NCI-H2107 (cell line): ENCODE measurements around the gene MARCHF3.
"Not testable (repeated sequence)": the region's sequence is repeated elsewhere in the genome, so short reads cannot be mapped to it uniquely, and the experiment has no call there.

Experiments used
- DNase-seq: peaks from one replicate; lab custom pipeline; 2025; lab: John Stamatoyannopoulos, UW

Gene MARCHF3

DNA sequence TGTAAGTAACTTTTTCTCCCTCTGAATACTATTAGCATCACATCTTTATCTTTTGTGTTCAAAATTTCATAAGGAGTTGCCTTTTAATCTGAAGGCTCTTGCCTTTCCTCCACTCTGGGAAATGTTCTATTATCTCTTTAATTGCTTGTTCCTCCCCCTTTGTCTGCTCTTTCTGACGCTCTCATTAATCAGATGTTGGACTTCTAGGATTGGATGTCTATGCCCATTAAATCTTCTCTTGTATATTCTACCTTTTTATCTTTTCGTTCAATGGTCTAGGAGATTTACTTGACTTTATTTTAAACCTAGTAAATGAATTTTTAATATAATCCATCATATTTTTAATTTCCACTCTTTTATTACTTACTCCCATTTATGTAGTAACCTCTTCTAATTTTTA, 76.7 kb downstream of the MARCHF3 start:
- no peak for DNase-seq

DNA sequence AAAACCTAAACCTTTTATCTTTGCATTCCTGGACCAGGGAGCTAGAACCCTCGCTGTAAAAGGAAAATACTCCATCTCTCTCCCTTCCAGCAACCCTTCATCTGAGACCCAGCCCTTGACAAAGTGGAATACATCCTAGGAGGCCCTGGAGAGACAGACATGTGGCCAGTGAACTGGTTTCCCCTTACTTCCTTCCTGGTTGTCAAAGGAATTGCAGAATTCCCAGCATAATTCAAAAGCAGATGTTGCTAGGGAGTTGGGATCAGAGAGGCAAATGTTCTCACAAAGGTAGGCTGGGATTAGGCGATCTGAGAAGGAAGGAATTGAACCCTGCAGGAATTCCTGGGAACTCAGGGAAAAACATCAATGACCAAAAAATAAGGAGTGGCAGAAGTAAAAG, 80.9 kb downstream of the MARCHF3 start:
- no peak for DNase-seq

DNA sequence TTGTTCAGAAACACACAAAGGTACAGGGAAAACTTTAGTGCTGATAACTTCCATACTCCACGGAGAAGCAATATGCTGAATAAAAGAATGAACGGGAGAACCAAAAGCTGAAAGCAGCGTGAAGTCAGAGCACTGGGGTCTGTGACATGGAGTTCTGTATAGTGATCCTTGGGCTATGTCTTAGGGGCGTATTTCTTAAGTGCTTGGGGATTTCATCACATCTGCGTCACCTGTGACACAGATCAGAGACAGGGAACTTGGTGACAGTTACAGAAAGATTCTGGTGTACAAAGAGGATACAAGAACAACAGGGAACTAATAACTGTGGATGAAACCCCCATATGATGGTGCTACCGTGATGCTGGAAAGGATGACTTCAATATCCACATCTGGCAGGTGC, 81.9 kb downstream of the MARCHF3 start:
- no peak for DNase-seq

DNA sequence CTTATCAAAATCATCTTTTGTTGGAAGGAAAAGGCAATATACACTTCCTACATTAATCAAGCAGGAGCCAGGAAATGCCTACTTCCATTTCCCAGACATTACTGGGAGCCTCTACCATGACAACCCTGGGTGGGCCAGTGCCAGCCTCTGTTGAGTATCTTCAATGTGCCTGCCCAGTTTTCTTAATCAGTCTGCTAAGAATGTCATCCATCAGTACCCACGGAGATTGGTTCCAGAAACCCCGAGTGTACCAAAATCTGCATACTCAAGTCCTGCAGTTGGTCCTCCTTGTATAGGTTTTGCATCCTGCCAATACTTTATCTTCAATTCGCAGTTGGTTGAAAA, 82.4 kb downstream of the MARCHF3 start:
- no peak for DNase-seq

DNA sequence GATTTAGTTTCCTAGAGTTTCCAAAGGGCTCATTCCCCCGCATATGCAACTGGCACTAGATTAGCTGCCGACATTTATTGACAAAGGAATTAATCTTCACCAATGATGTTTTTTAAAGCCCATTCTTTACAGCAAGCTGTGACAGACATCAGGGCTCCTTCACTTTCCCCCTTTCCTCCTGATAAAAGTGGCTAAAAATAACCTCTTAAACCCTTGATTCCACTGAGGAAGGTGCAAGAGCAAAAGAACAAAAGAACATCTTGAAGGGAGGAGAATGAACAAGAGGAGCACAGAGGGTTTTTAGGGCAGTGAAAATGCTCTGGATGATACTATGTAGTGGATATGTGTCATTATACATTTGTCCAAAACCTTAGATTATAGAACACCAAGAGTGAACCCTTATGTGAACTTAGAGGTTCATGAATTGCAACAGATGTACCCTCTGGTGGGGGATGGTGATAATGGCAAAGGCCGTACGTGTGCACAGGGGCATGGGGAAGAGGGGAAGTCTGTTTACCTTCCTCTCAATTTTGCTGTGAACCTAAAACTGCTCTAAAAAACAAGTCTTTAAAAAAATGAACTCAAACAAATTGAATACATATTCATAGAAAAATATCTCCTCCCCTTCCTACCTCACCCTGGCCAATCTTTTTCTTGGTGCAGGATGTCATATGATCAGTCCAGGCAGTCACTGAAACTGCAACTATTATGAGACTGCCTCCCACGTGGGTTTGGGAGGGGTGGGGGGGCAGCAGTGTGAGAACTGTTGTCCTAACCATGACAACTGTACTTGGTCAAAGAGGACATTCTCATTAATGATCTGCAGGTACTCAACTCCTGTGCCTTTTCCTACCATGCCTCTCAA, 83.0 kb downstream of the MARCHF3 start:
- no peak for DNase-seq

DNA sequence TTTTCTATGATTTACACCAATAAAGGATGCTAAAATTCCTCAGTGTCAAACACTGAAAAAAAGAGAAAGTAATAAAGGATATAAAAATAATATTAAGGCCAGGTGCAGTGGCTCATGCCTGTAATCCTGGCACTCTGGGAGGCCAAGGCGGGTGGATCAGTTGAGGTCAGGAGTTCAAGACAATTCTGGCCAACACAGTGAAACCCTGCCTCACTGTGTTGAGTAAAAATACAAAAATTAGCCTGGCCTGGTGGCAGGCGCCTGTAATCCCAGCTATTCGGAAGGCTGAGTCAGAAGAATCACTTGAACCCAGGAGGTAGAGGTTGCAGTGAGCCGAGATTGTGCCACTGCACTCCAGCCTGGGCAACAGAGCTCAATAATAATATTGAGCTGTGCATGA, 87.5 kb downstream of the MARCHF3 start:
- not testable (repeated sequence) for DNase-seq

DNA sequence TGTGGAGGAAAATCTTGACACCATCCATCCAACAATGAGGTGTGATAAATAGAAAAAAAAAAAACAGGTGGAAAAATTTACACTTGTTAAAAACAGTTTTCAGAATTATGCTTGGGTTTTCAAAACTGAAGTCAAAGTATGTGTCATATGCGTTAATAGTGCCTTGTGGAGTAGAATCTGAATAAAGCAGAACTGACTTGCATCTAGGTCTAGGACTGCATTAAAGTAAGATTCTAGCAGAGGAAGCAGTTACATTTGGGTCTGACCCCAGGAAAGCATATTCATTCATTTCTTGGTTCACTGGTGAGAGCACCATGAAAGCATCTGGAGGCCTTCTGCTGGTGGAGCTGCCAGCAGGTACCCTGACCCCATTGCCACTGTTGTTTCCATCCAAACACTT, 89.0 kb downstream of the MARCHF3 start:
- no peak for DNase-seq

DNA sequence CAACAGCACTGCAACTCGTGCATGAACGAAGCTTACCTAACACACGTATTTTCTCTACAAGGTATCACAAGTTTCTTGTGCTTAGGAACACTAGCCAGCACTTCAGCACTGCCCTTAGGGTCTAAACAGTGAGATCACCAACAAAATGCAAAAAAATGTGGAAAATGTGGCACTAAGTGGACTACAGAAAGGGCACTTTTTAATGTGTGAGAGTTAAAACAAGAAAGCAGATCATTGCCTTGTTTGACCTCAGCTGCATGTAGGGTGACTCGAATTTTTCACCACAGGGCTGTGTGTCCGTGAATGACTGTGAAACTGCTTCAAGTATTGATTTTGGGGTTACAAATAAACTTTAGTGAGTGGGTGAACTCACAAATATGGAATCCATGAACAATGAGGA, 90.5 kb downstream of the MARCHF3 start:
- no peak for DNase-seq

DNA sequence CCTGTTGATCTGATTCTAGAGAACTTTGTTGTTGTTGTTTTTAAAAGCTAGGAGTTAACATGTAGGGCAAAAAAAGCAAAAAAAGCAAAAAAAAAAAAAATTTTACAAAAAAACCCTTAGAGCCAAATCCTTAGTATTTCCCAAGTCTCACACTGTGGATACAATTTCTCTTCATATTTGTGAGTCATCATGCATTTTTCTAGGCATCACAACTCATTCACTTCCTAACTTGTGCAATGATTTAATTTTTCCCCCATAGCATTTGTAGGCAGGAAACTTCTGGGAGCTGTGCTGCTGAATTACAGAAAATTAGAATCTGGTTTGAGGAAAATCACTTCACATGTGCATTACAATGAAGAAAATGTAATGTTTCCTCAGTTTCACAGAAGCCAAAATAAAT, 91.9 kb downstream of the MARCHF3 start:
- DNase-seq, result no peak

DNA sequence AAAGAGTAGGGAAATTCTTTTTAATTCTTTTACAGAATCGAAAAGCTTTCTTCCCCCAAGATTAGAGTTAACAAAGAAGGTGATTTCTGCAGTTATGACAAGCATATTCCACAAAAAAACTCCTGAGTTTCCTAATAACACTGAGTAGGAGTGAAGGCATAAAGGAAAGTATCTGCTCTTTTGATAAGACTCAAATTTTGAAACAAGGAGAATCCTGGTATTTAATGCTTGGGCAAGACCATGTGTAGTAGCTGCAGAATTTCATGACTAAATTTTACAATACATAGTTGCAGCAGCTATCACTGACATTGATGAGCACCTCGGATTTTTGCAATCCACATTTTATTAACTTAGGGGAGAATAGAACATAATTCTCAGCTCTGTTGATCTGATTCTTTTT, 92.6 kb downstream of the MARCHF3 start:
- no peak for DNase-seq

DNA sequence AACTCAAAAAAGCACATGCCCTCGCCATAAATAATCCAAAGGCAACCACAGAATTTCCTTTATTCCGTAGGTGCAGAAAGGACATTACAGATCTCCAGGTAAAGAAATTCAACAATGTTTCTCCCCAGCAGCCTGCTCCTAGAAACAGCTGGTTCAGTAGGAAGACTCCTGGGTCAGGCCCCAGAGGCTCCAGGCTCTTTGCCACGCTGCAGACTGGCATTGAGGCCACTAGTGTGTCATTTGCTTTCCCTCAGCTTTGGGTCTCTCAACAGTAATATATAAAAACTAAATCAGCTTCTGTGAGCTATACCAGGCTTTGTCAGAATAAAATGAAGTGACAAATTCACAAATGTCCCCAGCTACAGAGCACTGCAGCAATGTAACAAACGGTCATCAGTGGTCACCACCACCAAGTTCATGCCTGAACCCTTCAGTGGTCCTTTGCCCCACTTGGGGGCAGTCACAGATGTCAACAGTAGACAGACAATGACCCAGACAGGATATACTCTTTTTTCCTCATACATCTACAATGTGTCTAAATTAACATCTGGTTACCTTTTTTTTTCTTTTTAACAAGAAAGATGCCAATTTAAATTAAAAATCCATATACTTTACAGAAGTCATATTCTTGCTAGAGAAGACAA, 93.5 kb downstream of the MARCHF3 start:
- no peak for DNase-seq

DNA sequence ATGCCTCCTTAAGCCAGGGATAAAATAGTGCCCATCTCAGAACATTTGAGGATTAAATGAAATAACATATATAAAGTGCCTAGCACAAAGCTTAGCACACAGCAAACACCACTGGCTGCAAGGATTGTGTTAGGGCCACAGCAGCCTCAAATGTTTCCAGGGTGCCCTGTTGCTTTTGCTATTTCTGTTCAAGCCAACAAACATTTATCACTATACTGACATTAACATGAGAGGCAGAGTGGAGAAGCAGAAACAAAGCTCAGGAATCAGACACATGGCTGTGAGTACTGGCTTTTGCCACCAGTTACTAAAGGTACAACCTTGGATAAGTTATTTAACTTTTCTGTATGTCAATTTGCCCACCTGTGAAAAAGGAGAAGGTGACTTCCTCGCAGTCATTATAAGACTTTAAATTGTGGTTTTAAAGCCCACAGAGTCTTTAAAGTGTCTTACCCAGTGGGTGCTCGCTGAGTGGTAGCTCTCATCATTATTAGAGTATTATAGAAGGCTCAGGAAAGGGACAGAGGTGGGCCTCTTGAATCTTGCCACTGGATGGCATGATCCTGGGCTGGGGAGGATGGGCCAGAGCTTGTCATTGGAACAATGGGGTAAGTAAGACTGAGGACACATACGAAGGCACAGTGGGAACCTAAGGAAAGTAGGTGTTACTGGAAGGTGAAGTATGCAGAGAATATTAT, 98.2 kb downstream of the MARCHF3 start:
- no peak for DNase-seq

DNA sequence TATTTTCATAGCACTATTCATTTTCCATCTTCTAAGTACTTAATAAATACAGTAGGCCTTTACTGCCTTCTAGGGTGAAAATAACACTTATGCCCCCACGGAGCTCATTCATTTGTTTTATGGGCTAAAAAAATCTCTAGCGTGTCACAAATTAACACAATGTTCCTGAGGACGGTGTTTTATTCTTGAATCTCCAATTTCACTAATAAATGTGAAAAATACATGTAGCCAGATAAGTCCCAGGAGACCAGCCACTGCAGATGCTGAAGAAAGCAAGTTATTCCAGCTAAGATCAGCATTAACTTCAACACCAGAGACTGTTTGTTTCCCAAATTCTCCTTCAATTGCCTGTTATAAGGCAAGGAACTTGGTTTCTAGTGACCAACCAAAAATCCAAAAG, 102.3 kb downstream of the MARCHF3 start:
- DNase-seq, result no peak

DNA sequence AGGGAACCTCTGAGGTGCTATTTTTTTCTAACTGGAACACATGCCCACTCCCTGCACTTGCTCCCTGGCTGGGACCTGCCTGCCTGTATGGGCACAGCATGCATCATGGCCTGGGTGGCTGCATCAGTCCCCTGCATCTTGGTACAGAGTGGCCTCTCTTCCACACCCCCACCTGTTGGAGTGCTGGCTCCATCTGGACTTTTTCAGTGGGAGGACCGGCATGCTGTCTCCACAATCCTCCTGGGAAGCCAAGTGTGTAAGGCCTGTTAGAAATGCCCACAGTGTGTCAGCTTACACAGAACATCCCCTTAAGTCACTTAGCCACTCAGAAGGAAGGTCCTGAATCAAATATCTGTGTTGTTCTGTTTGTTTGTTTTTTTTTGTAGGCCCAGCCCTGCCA, 102.9 kb downstream of the MARCHF3 start:
- DNase-seq, result no peak

DNA sequence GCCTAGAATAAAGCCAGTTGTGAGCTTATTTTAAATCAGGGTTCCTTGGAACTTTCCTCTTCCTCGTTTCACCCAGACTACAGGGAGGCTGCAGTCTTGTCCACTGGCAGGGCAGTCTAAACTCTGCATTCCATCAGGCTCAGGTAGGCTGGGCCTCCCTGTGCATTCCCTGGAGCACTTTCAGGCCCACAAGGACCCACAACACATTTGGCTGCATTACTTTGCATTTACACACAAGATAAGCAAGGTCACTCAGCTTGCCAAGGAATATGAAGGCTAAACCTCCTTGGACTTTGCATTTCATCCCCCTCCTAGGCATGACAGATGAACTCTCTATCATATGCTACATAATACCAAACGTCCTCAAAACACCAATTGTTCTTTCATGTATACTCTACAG, 104.2 kb downstream of the MARCHF3 start:
- DNase-seq, result no peak

DNA sequence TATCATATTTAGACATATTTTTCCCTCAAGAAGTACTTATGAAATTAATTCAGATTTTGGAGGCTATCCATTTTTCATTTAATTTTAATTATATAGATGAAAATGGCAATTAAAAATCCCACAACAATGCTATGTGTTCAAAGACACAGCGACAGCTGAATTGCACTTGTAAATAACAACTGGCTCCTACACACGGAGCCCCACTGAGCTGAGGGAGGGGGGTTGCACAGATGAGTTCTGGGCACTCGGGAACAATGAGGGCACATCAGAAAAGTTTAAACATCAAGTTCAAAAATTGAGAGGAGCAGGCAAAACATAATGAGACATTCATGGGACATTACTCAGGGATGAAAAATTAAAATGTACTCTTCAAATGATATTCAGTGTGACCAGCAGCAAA, 104.9 kb downstream of the MARCHF3 start:
- no peak for DNase-seq

DNA sequence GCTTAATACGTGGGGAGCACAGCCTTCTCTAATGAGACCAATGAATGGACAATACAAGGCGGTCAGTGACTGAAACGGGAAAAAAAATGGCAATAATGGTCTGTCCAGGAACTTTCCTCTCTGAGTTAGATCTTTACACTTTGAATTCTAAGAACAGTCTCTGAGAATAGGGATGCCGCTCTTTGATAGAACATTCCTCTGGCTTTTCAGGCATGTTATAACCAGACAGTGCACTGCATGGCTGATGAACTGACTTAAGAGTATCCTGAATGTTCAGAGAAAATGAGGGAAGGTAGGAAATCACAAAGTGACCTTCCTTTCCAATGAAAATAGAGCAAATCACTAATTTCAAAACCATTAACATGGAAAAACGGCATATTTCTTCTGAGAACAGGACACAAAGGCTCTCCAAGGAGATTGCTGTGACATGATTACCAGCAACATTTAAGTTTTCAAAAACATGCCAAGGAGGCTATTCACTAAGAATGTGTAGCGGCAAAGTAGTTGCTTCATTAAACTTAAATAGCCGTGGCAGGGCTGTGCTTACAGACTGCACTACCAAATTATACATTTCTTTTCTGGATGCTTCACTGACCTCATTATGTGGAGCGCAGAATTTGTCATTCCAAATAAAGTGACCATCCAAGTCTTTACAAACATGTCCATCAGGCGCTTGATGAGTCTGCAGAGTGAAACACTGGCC, 105.9 kb downstream of the MARCHF3 start:
- DNase-seq, result no peak

DNA sequence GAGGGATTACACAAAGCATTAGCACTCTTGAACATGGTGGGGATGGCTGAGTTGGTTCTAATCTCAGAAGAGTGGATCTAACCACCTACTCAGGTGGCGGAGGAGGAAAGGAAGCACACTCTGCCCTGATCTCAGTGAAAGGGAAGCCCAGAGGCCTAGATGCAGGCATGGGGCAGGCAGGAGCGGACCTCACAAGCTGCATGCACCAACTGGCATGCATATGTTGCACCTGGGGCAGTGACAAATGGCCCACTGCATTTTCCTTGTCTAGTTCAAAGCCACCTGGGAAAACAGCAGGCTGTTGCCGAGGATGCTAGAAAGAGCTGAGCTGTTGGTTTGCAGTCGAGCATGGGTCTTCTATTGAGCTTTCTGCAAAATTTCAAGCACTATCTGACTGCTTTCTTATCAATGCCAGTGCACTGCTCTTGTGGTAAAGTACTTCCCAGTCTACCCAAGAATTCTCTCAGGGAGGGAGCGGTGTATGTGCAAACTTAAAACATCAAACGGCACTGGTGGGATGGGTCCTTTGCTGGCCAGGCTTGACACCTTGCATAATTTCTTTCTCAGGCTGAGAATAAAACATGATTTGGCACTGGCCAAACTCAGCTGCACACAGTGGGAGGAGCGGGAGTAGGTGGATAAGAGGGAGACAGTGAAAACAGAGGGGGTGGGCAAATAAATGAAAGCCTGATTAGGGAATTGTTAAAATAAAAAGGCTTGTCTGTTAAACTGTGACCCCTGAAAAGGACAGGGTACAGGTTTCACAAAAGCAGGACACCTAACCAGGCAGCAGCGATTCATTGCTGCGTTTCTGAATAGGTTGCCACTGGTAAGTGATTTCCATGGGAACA, 108.9 kb downstream of the MARCHF3 start:
- no peak for DNase-seq

DNA sequence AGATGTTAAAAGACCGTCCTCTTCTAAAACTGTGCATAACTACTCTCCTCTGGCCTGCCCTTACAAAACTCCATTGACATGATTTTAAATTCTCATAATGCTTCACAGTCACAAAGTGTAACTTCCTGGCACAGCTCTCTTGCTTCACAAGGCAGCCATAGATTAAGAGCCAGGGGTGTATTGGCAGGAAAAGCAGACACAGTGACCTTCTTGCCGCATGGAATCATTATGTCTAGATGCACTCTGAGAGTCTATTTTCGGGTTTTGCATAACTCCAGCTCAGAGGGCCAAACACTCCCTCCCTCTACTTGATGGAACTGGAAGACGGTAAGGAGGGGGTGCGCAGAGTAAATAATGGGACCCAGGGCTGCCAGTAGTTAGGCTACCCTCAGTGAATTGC, 110.1 kb downstream of the MARCHF3 start:
- DNase-seq, result no peak

DNA sequence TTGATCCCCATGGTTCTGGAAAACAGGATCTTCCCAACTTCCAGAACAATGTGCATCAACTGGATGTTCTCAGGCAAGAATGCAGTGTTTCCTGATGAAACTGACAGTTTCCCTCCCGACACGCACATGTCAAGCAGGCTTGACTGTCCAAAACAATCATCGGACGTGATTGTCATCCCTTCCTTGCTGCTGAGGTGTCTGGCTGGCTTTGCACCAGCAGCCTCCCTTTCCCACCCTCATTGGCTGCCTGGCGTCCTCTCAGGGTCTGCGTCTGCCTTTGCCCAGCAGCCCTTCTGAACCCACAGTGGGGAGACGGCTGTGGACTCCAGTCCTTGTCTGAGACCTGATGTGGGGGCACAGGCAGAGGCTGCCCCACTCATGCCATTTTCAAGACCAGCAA, 110.8 kb downstream of the MARCHF3 start:
- no peak for DNase-seq

DNA sequence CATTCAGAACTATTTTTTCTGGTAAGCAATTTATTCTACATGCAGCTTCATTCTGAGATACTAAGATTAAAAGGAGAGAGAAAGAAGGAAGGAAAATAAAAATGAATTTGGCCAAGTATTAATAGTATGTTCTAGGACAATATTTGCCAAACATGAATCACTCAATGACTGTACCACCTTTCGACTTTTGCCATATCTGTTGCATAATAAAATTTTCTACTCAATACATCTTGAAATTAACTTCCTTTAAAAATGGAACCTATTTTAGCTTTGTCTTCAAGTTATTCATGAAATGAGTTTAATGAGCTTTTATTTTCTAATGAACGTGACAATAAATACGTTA, 111.8 kb downstream of the MARCHF3 start:
- no peak for DNase-seq
